ENCODE measurements around the gene SLC39A13.

The SLC39A13 gene

GRCh38 chr11:47454258-47454671 is 45.9 kb downstream of the SLC39A13 start:
- peak; percentile 71 to 85 (median 82) for DNase-seq

GRCh38 chr11:47460571-47461235 is 52.3 kb downstream of the SLC39A13 start:
- no peak for DNase-seq

DNA sequence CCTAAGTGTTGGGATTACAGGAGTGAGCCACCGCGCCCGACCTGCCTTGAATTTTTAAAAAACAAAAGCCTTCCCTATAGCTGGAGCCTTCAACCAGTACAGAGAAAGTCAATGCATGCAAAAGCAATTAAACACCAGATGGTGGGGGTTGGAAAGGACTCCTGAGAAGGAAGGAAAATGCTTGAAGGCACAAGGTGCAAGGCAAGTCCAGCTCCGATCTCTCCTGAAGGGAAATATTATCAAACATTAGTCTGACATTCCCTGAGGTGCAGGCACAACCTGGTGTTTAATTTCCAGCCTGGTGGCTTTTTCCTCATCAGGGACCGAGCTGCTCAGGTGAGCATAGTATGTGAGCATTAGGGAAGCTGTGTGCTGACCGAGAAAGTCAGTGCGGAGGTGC is 53.5 kb downstream of the SLC39A13 start:
- no peak for DNase-seq

- DNase-seq = no peak
These were observed 56.1 kb downstream of the SLC39A13 start for GRCh38 chr11:47464483-47464882.
